ENCODE measurements around the gene DDX55.

The DDX55 gene

DNA sequence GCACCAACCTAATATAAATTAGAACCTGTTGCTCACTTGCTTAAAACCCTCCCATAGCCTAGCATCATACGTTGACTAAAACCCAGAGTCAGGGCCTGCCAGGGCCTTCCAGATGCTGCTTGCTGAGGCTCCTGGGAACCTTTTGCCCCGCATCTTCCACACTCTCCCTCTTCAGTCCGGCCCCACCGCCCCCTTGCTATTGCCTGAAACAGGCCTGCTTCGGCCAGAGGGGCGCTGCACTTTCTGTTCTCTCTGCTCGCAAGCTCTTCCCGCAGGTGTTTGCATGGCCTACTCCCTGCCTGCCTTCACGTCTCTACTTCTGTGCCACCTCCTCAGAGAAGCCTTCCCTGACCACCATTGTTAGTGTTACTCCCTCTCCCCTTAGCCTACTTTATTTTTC, 55.3 kb downstream of the DDX55 start:
- TF ChIP-seq CTCF (IDR thresholded peaks at IDR 0.05) (no peak), ZFX (IDR thresholded peaks at IDR 0.05; ENCODE audit: borderline replicate concordance) (no peak)
- H3K27ac ChIP-seq, result no peak overlapping the region

DNA sequence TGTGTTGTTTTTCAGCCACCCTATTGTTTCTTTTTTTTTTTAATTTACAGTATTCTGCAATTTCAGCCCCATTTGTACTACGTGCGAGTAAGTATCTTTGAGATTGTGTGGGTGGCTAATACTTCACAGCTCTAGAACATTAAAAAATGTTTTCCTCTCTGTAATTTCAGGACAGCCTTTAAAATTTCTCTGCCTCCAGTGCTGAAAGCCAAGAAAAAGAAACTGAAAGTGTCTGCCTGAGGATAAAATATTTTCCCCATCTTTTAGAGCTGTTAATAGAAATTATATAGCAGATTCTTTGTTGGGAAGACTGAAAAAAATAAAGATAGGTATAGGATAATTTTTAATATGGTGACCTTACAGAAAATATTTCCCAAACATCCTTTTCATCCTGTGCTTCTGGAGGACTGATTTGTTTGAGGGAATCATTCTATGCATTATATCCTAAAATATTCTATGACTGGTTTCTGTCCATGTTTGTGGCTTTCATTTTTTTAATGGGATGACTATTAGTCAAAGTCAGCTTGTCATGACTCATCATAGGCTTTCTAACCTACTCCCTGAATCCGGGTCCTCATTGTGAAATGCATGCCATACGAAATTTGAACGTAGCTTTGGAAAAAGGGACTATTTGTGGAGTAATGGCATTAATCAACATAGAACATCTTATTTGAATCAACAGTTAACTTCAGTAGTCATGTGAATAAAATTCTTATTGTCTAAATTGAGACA, 58.3 kb downstream of the DDX55 start:
- TF ChIP-seq CTCF (IDR thresholded peaks at IDR 0.05), result no peak
- TF ChIP-seq ZFX (IDR thresholded peaks at IDR 0.05; ENCODE audit: borderline replicate concordance), result no peak
- no peak overlapping the region for H3K27ac ChIP-seq

DNA sequence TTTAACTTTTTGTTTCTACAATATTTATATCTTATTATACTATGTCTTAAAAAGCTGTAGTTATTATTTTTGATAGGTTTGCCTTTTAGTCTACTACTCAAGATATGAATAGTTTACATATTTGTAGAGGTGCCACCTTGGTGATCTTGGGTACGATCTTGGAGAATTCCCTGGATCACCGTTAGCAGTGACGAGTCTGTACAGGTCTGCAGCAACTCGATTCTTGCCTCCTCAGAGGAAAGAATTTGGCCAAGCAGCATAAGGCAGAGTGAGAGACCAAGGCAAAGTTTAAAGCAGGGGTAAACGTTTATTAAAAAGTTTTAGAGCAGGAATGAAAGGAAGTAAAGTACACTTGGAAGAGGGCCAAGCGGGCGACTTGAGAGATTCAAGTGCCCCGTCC, 65.9 kb downstream of the DDX55 start:
- no peak overlapping the region for H3K27ac ChIP-seq
- TF ChIP-seq ZFX (IDR thresholded peaks at IDR 0.05; ENCODE audit: borderline replicate concordance) (no peak), CTCF (IDR thresholded peaks at IDR 0.05) (no peak)
